H1 (cell line): ENCODE results near the gene DBH. TPM values are rescaled to one million over a fixed set of nuclear protein-coding genes. Genes with fewer than 3 reads are reported as not detected.

Source experiments
- CHD7 ChIP-seq: fragments of 300-600 bp; sonication (generic); IDR thresholded peaks from 2 replicates; pipeline ENCODE4 v1.7.1; 2012; ENCODE audit warnings: low read length, moderate library complexity, mild to moderate bottlenecking, inconsistent platforms; ENCODE audit not compliant: insufficient replicate concordance
- CTCF ChIP-seq, 3 experiments: IDR thresholded peaks; 1 replicate in 2 of 3; 2 replicates in 1 of 3; pipeline versions ENCODE4 v1.5.1 to v1.6.1; 2011; ENCODE audit warnings: low read length in 3 of 3, mild to moderate bottlenecking in 3 of 3, inconsistent platforms in 2 of 3, low read depth in 1 of 3, moderate library complexity in 1 of 3; ENCODE audit not compliant: insufficient read depth in 1 of 3; ENCODE audit errors: control extremely low read depth in 1 of 3
- GABPA ChIP-seq: IDR thresholded peaks from 2 replicates; pipeline ENCODE4 v1.6.1; 2011; ENCODE audit warnings: mild to moderate bottlenecking, low read length, moderate library complexity, borderline replicate concordance; ENCODE audit not compliant: insufficient read depth
- HDAC2 ChIP-seq, 2 experiments: fragments of 300-600 bp in 1 of 2; sonication (generic) in 1 of 2; IDR thresholded peaks; 2 replicates each; pipeline ENCODE4 v1.6.1; 2011 to 2012; ENCODE audit warnings: low read depth in 2 of 2, low read length in 2 of 2, mild to moderate bottlenecking in 2 of 2, moderate library complexity in 2 of 2, borderline replicate concordance in 1 of 2, inconsistent platforms in 1 of 2
- POLR2AphosphoS5 ChIP-seq: IDR thresholded peaks from 2 replicates; pipeline ENCODE4 v1.6.1; 2011; ENCODE audit warnings: low read depth, low read length
- POU5F1 ChIP-seq: IDR thresholded peaks from 2 replicates; pipeline ENCODE4 v1.6.1; 2011; ENCODE audit warnings: low read depth, mild to moderate bottlenecking, low read length, moderate library complexity
- polyA plus RNA-seq, 7 experiments: library from polyadenylated mRNA; depleted of rRNA in 3 of 7; stranded (reverse) in 5 of 7; unstranded in 2 of 7; fragments of >200 nt in 5 of 7; fragments of 200-250 nt in 2 of 7; gene quantifications; 1 replicate in 5 of 7; 2 replicates in 1 of 7; 4 replicates in 1 of 7; pipeline versions ENCODE4 v1.2.1 to v1.2.3, GENCODE V29; 2011 to 2013; ENCODE audit warnings: missing spikeins in 2 of 7, mixed read lengths in 2 of 7
- total RNA-seq: library from RNA; stranded (reverse); fragmentation: NEBNext Ultra II Directional; extraction: Animal tissue kit (Norgen Biotek cat#: 25700); gene quantifications from 2 replicates; pipeline ENCODE4 v1.2.1, GENCODE V29; 2021

Gene DBH
- total and polyA plus RNA-seq, 2 of the 8 experiments (the other 6 are each of a cell fraction or from before 2014, with no cell fraction given), result 0.18 TPM; not detected in 1

- no peak for TF ChIP-seq CHD7
- TF ChIP-seq CTCF (IDR thresholded peaks at IDR 0.05; ENCODE audit: control extremely low read depth in 1 of 3, insufficient read depth in 1 of 3, low read depth in 1 of 3, low read length in 3 of 3), result no peak
- TF ChIP-seq HDAC2 (IDR thresholded peaks at IDR 0.05; ENCODE audit: borderline replicate concordance in 1 of 2, low read depth in 2 of 2, low read length in 2 of 2), result no peak
- TF ChIP-seq POLR2AphosphoS5, result no peak
- TF ChIP-seq GABPA, result no peak
- no peak for TF ChIP-seq POU5F1
Measured at GRCh38 chr9:133622555-133622954, 13.6 kb upstream of the DBH start (continued).
